HG03558 (cell line): Measurements from ENCODE around the gene SLC7A7.
"Not testable (repeated sequence)": the region's sequence is repeated elsewhere in the genome, so short reads cannot be mapped to it uniquely, and the experiment has no call there.

ENCODE experiments used
- ATAC-seq: cut with Tn5 transposase; IDR thresholded peaks from one replicate; pipeline ENCODE4 v1.9.1; 2021; ENCODE audit warnings: moderate number of reproducible peaks; ENCODE audit not compliant: unreplicated experiment; ENCODE audit errors: extremely low read depth

Gene SLC7A7

GRCh38 chr14:22766457-22767322 lies 48.5 kb downstream of the SLC7A7 start, which contains the start of gene OXA1L:
OXA1L (plus strand) TSS chr14:22766688; CDS start chr14:22766702, 14 bp downstream.
- peak; percentile 38 for ATAC-seq

- no peak for ATAC-seq
Observed at GRCh38 chr14:22764382-22764781, 50.9 kb downstream of the SLC7A7 start.

- ATAC-seq = no peak
Observed at GRCh38 chr14:22761734-22762133, 53.5 kb downstream of the SLC7A7 start.

GRCh38 chr14:22757972-22758650 lies 57.1 kb downstream of the SLC7A7 start:
- not testable (repeated sequence) for ATAC-seq

- ATAC-seq = no peak
Observed at GRCh38 chr14:22753586-22753985, 61.6 kb downstream of the SLC7A7 start.

GRCh38 chr14:22752422-22752821 lies 62.8 kb downstream of the SLC7A7 start:
- ATAC-seq = no peak

GRCh38 chr14:22748631-22749068 lies 66.6 kb downstream of the SLC7A7 start:
- no peak for ATAC-seq

- no peak for ATAC-seq
Observed at GRCh38 chr14:22748206-22748605, 67.0 kb downstream of the SLC7A7 start.

- no peak for ATAC-seq
Observed at GRCh38 chr14:22747769-22748168, 67.5 kb downstream of the SLC7A7 start.

GRCh38 chr14:22740020-22740419 lies 75.2 kb downstream of the SLC7A7 start:
- ATAC-seq = no peak

GRCh38 chr14:22739423-22739822 lies 75.8 kb downstream of the SLC7A7 start:
- no peak for ATAC-seq

GRCh38 chr14:22737052-22737451 lies 78.2 kb downstream of the SLC7A7 start:
- no peak for ATAC-seq

- not testable (repeated sequence) for ATAC-seq
Observed at GRCh38 chr14:22736384-22736783, 78.9 kb downstream of the SLC7A7 start.

GRCh38 chr14:22735096-22735495 lies 80.1 kb downstream of the SLC7A7 start:
- no peak for ATAC-seq

- ATAC-seq = no peak
Observed at GRCh38 chr14:22733829-22734228, 81.4 kb downstream of the SLC7A7 start.

- not testable (repeated sequence) for ATAC-seq
Observed at GRCh38 chr14:22732062-22732461, 83.2 kb downstream of the SLC7A7 start.

- ATAC-seq = no peak
Observed at GRCh38 chr14:22726012-22726411, 89.2 kb downstream of the SLC7A7 start.

- not testable (repeated sequence) for ATAC-seq
Observed at GRCh38 chr14:22725374-22725773, 89.9 kb downstream of the SLC7A7 start.

- not testable (repeated sequence) for ATAC-seq
Observed at GRCh38 chr14:22724847-22725246, 90.4 kb downstream of the SLC7A7 start.

- ATAC-seq = no peak
Observed at GRCh38 chr14:22723815-22724214, 91.4 kb downstream of the SLC7A7 start.
